Neural progenitor cell (in vitro differentiated cells): ENCODE measurements around the gene WDR31. TPM values are rescaled to one million over a fixed set of nuclear protein-coding genes. Genes with fewer than 3 reads are reported as not detected.

Source experiments
- DNase-seq: peaks from one replicate; pipeline ENCODE4 v3.0.0-alpha.2; 2016; ENCODE audit warnings: low spot score
- H2AFZ ChIP-seq: fragments of 200-600 bp; sonication (generic); replicated peaks from 2 replicates; pipeline ENCODE4 v1.6.1; 2016; ENCODE audit warnings: antibody characterized with exemption
- H3F3A ChIP-seq: fragments of 200-600 bp; sonication (generic); 2 replicates; pipeline ENCODE4 v1.6.1; 2016; ENCODE audit warnings: antibody characterized with exemption, low read depth
- H3K27ac ChIP-seq: fragments of 200-600 bp; sonication (generic); 2 replicates; pipeline ENCODE4 v1.5.1; 2016; ENCODE audit warnings: mild to moderate bottlenecking
- H3K27me3 ChIP-seq: fragments of 200-600 bp; sonication (generic); 2 replicates; pipeline ENCODE4 v1.6.1; 2016; ENCODE audit warnings: mild to moderate bottlenecking, moderate library complexity
- H3K36me3 ChIP-seq: fragments of 200-600 bp; sonication (generic); 2 replicates; pipeline ENCODE4 v1.5.1; 2016
- H3K4me1 ChIP-seq: fragments of 200-600 bp; sonication (generic); 2 replicates; pipeline ENCODE4 v1.6.1; 2016; ENCODE audit warnings: mixed run types
- H3K4me2 ChIP-seq: fragments of 200-600 bp; sonication (generic); 2 replicates; pipeline ENCODE4 v1.6.1; 2016
- H3K4me3 ChIP-seq: fragments of 200-600 bp; sonication (generic); 2 replicates; pipeline ENCODE4 v1.5.1; 2016
- H3K79me2 ChIP-seq: fragments of 200-600 bp; sonication (generic); 2 replicates; pipeline ENCODE4 v1.6.1; 2016; ENCODE audit warnings: low read depth
- H3K9ac ChIP-seq: fragments of 200-600 bp; sonication (generic); 2 replicates; pipeline ENCODE4 v1.6.1; 2016
- H3K9me3 ChIP-seq: fragments of 200-600 bp; sonication (generic); 2 replicates; pipeline ENCODE4 v1.5.1; 2016; ENCODE audit warnings: low read depth
- H4K20me1 ChIP-seq: fragments of 200-600 bp; sonication (generic); 2 replicates; pipeline ENCODE4 v1.6.1; 2016; ENCODE audit warnings: low read depth
- H3K27ac Mint-ChIP-seq: 3 replicates; pipeline ENCODE4 v1.8.0; 2021; ENCODE audit warnings: mixed read lengths
- H3K27me3 Mint-ChIP-seq: 2 replicates; pipeline ENCODE4 v1.8.0; 2022; ENCODE audit warnings: low read depth, mild to moderate bottlenecking, inconsistent platforms, moderate library complexity, mixed read lengths; ENCODE audit not compliant: insufficient read depth
- H3K36me3 Mint-ChIP-seq: 3 replicates; pipeline ENCODE4 v1.8.0; 2021; ENCODE audit warnings: mixed read lengths
- H3K4me1 Mint-ChIP-seq: 3 replicates; pipeline ENCODE4 v1.8.0; 2021; ENCODE audit warnings: mixed read lengths
- H3K4me3 Mint-ChIP-seq: 3 replicates; pipeline ENCODE4 v1.8.0; 2021; ENCODE audit warnings: mild to moderate bottlenecking, moderate library complexity, mixed read lengths
- H3K9me3 Mint-ChIP-seq: 3 replicates; pipeline ENCODE4 v1.8.0; 2020; ENCODE audit warnings: mixed read lengths
- CTCF ChIP-seq: fragments of 200-600 bp; sonication (generic); IDR thresholded peaks from 2 replicates; pipeline ENCODE4 v1.5.1; 2017; ENCODE audit warnings: antibody characterized with exemption, mild to moderate bottlenecking
- EZH2 ChIP-seq: fragments of 200-600 bp; sonication (generic); IDR thresholded peaks from 2 replicates; pipeline ENCODE4 v1.6.1; 2017; ENCODE audit warnings: antibody characterized with exemption, mild to moderate bottlenecking, moderate library complexity
- EZH2phosphoT487 ChIP-seq: fragments of 200-600 bp; sonication (generic); IDR thresholded peaks from 2 replicates; pipeline ENCODE4 v1.6.1; 2017; ENCODE audit warnings: antibody characterized with exemption
- total RNA-seq: library from RNA; depleted of rRNA; stranded (reverse); fragments of >200 nt; gene quantifications from 2 replicates; pipeline ENCODE4 v1.2.3, GENCODE V29; 2015; ENCODE audit warnings: low replicate concordance

WDR31 gene
- total RNA-seq, 1 donor from 2014 or later: 3.2 TPM

GRCh38 chr9:113372059-113372458 is 32.0 kb upstream of the WDR31 start:
- Histone ChIP-seq H3K79me2 (no peaks in the 10 kb centered on the region), H3K27me3 (no peaks in the 10 kb centered on the region), H3K36me3 (no peaks in the 10 kb centered on the region), H3K9ac (no peak overlapping the region), H3K4me3 (no peak overlapping the region), H3K4me2 (no peak overlapping the region), H2AFZ (no peak overlapping the region), H3F3A (peaks cover 6% of the 10 kb centered on the region), H4K20me1 (peaks cover 4% of the 10 kb centered on the region), H3K4me1 (no peaks in the 10 kb centered on the region), H3K27ac (no peak overlapping the region), H3K9me3 (no peaks in the 10 kb centered on the region)
- no peak overlapping the region for H3K4me3 Mint-ChIP-seq
- no peak for DNase-seq
- H3K4me1 Mint-ChIP-seq: peaks cover 6% of the 10 kb centered on the region
- peaks cover 7% of the 10 kb centered on the region for H3K27me3 Mint-ChIP-seq
- H3K9me3 Mint-ChIP-seq: no peaks in the 10 kb centered on the region
- no peaks in the 10 kb centered on the region for H3K36me3 Mint-ChIP-seq
- TF ChIP-seq EZH2 (no peak), EZH2phosphoT487 (no peak), CTCF (no peak)
- H3K27ac Mint-ChIP-seq: no peak overlapping the region

GRCh38 chr9:113370806-113371325 is 30.8 kb upstream of the WDR31 start:
- Histone ChIP-seq H3K36me3 (no peaks in the 10 kb centered on the region), H3K9ac (no peak overlapping the region), H3K79me2 (no peaks in the 10 kb centered on the region), H3F3A (no peaks in the 10 kb centered on the region), H2AFZ (no peak overlapping the region), H3K4me3 (no peak overlapping the region), H3K4me2 (no peak overlapping the region), H3K27me3 (no peaks in the 10 kb centered on the region), H3K4me1 (no peaks in the 10 kb centered on the region), H4K20me1 (peaks cover 4% of the 10 kb centered on the region), H3K9me3 (no peaks in the 10 kb centered on the region), H3K27ac (no peak overlapping the region)
- no peak for DNase-seq
- H3K27ac Mint-ChIP-seq: no peak overlapping the region
- H3K9me3 Mint-ChIP-seq: no peaks in the 10 kb centered on the region
- H3K4me1 Mint-ChIP-seq: peaks cover 6% of the 10 kb centered on the region
- H3K27me3 Mint-ChIP-seq: peaks cover 7% of the 10 kb centered on the region
- TF ChIP-seq EZH2phosphoT487: no peak
- H3K36me3 Mint-ChIP-seq: no peaks in the 10 kb centered on the region
- H3K4me3 Mint-ChIP-seq: no peak overlapping the region

- Histone ChIP-seq H3K79me2 (no peaks in the 10 kb centered on the region), H3K27me3 (no peaks in the 10 kb centered on the region), H4K20me1 (no peaks in the 10 kb centered on the region), H3K9ac (no peak overlapping the region), H3K36me3 (no peaks in the 10 kb centered on the region), H3K27ac (no peak overlapping the region), H3K4me3 (no peak overlapping the region), H3K9me3 (no peaks in the 10 kb centered on the region), H3K4me1 (no peaks in the 10 kb centered on the region), H2AFZ (no peak overlapping the region), H3K4me2 (no peak overlapping the region), H3F3A (no peaks in the 10 kb centered on the region)
- no peaks in the 10 kb centered on the region for H3K36me3 Mint-ChIP-seq
- DNase-seq: no peak
- H3K9me3 Mint-ChIP-seq: no peaks in the 10 kb centered on the region
- H3K4me3 Mint-ChIP-seq: no peak overlapping the region
- TF ChIP-seq EZH2: no peak
- no peak for TF ChIP-seq CTCF
- TF ChIP-seq EZH2phosphoT487: no peak
- H3K27ac Mint-ChIP-seq: no peak overlapping the region
- H3K27me3 Mint-ChIP-seq: peaks cover 7% of the 10 kb centered on the region
- no peaks in the 10 kb centered on the region for H3K4me1 Mint-ChIP-seq
Observed at GRCh38 chr9:113369855-113370140, 29.7 kb upstream of the WDR31 start.

- Histone ChIP-seq H3K79me2 (no peaks in the 10 kb centered on the region), H2AFZ (no peak overlapping the region), H4K20me1 (no peaks in the 10 kb centered on the region), H3K9me3 (no peaks in the 10 kb centered on the region), H3K27ac (no peak overlapping the region), H3K4me1 (no peaks in the 10 kb centered on the region), H3K27me3 (no peaks in the 10 kb centered on the region), H3K36me3 (no peaks in the 10 kb centered on the region), H3K4me3 (no peak overlapping the region), H3F3A (no peaks in the 10 kb centered on the region), H3K4me2 (no peak overlapping the region), H3K9ac (no peak overlapping the region)
- TF ChIP-seq CTCF (no peak), EZH2 (no peak), EZH2phosphoT487 (no peak)
- DNase-seq: no peak
- H3K4me1 Mint-ChIP-seq: peaks cover 2% of the 10 kb centered on the region
- H3K27me3 Mint-ChIP-seq: peaks cover 7% of the 10 kb centered on the region
- no peaks in the 10 kb centered on the region for H3K9me3 Mint-ChIP-seq
- H3K27ac Mint-ChIP-seq: no peak overlapping the region
- no peaks in the 10 kb centered on the region for H3K36me3 Mint-ChIP-seq
- H3K4me3 Mint-ChIP-seq: no peak overlapping the region
Observed at GRCh38 chr9:113368982-113369854, 29.1 kb upstream of the WDR31 start.
